Posterior vena cava (tissue), 2 donors: Measurements from ENCODE around the gene OR3A3. TPM values are rescaled to one million over a fixed set of nuclear protein-coding genes. Genes with fewer than 3 reads are reported as not detected.
"Not testable (repeated sequence)": the region's sequence is repeated elsewhere in the genome, so short reads cannot be mapped to it uniquely, and the experiment has no call there.

ENCODE experiments used
- DNase-seq: peaks from one replicate; pipeline ENCODE4 v3.0.0-alpha.2; 2020; ENCODE audit warnings: low spot score
- intact Hi-C, 2 donors: fragments of 100-400 bp; cut with DNase I; formaldehyde crosslinking; loops; one replicate each; pipeline versions ENCODE4 v1.14.1 to v1.14.2; 2022 to 2023
- total RNA-seq, 2 donors: library from RNA; stranded (reverse); fragmentation: NEBNext Ultra II Directional; extraction: Animal tissue kit (Norgen Biotek cat#: 25700); gene quantifications; one replicate each; pipeline ENCODE4 v1.2.1, GENCODE V29; 2021
- donor health status: DM: yes; HTN: yes; CAD: no.
- donor health status: DM: yes; HTN: yes; CAD: no.

Gene OR3A3
- total RNA-seq, 2 donors from 2014 or later, result not detected

DNA sequence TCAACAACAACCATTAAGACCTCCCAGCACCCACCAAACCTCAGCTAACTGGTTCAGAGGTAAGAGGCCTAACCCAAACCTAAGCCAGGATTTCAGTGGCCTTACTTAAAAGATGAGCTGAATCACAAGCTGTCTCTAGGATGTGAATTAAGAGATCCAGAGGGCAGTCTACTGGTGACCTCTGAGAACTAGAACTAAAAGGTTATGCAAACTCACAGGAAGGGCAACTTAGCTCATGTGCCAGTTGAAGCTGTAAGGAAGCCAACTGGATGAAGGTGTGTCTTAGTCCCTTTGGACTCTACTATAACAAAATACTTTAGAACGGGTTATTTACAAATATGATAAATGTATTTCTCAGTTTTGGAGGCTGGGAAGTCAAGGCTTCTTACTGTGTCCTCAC is 55.2 kb downstream of the OR3A3 start:
- DNase-seq, intact Hi-C loops: not testable (repeated sequence)

DNA sequence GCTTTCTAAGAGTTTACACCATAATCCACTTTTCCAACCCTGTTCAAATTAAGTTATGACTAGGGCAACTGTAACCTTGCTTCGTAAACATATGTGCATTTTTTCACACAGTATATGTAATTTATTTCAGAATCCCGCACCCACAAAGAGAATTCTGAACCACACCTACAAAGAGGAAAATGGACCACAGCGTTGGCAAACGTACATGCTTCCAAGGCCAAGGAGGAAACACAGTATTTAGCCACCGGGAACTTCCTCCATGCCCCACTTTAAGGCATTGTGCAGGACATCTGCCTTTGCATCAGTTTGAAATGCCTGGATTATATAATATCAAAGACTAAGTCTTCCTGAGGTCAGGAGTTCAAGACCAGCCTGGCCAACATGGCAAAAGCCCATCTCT is 58.4 kb downstream of the OR3A3 start:
- intact Hi-C loops, result no loop called here
- no peak for DNase-seq

GRCh38 chr17:3471599-3471998 is 60.4 kb downstream of the OR3A3 start, which contains the start of gene SPATA22:
TSS of gene SPATA22 (minus strand) at chr17:3471819. CDS start at chr17:3469325, 2,494 bp downstream.
- intact Hi-C loops, result no loop called here
- no peak for DNase-seq

DNA sequence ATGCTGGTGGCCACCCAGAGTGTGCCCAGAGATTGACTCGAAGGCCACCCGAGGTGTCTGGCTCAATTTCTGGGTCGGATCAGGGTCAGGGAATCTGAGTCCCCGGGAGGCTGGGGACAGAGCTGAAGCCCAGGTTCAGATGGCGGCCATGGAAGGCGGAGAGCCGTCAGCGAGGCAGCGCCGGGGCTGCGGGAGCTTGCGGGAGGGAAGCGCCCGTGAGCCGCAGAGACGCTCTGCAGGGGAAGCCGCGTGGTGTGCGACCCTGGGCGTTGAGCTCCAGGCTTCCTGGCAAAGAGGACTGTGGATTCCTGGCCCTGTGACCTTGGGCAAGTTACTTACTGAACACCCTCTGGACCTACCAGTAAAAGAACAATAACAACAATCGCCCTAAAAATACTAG is 61.0 kb downstream of the OR3A3 start:
- no peak for DNase-seq
- intact Hi-C loops, result no loop called here

Other genes starting within 250 kb of the OR3A3 start
- not detected for gene OR1A2, start 213.9 kb upstream of the OR3A3 start, total RNA-seq
- gene OR1A1, start 203.7 kb upstream of the OR3A3 start, total RNA-seq, result not detected
- gene OR3A1, start 113.0 kb upstream of the OR3A3 start, total RNA-seq, result not detected
- not detected for gene OR3A2, start 25.1 kb upstream of the OR3A3 start, total RNA-seq
- not detected for gene OR1E1, start 13.0 kb upstream of the OR3A3 start, total RNA-seq
- not detected for gene OR1E2, start 22.5 kb downstream of the OR3A3 start, total RNA-seq
- gene SPATA22, start 60.4 kb downstream of the OR3A3 start, total RNA-seq, result under 1 TPM; 0.24 to 0.28 TPM
- gene ASPA, start 64.6 kb downstream of the OR3A3 start, total RNA-seq, result 1 to 10 TPM; 7.8 to 9.7 TPM
- gene TRPV3, start 146.4 kb downstream of the OR3A3 start, total RNA-seq, result 1 to 10 TPM; 1.5 to 2.7 TPM
- gene TRPV1, start 198.0 kb downstream of the OR3A3 start, total RNA-seq, result 1 to 10 TPM; 3.6 to 5.9 TPM
- 10 to 100 TPM in 1 of 2 donors, 1 to 10 TPM in 1; 6.1 to 13.3 TPM for gene SHPK, start 224.9 kb downstream of the OR3A3 start, total RNA-seq
- 10 to 100 TPM in 1 of 2 donors, 1 to 10 TPM in 1; 9.2 to 11.7 TPM for gene CTNS, start 225.4 kb downstream of the OR3A3 start, total RNA-seq